NCI-H2227 (cell line): ENCODE results near the gene SNTA1.
"Not testable (repeated sequence)": the region's sequence is repeated elsewhere in the genome, so short reads cannot be mapped to it uniquely, and the experiment has no call there.

Experiments
- DNase-seq: peaks from one replicate; lab custom pipeline; 2025; ENCODE audit not compliant: unreplicated experiment; lab: John Stamatoyannopoulos, UW

SNTA1 gene

DNA sequence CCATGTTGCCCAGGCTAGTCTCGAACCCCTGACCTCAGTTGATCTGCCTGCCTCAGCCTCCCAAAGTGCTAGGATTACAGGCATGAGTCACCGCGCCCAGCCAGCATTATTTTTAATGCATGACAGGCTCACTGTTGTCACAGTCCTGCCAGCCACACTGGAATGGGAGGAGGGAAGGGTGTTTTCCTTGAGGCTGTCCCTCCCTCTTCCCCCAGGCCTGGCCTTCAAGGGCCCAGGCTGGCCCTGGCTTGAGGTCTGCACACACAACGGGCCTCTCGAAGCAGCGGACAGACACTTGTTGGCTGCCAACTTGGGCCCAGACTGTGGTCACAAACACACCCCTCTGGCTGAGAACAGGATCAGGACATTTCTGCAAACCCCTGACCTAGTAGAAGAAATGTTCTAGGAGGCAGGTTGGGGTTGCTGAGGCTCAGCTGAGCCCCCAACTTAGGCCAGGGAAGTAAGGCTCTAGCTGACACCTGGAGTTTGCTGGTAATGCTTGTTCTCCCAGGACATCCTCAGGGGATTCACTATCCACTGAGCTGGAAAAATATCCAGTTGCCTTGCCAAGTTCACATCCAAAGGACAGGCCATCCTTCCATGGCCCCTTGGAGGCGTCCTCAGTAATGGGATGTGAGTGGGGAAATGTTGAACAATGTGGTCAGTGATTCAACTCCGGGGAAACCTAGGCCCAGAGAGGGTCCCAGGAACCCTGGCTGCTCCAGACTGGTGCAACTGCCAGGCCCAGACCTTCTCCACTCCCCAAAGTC lies 9.9 kb downstream of the SNTA1 start:
- DNase-seq, result no peak

DNA sequence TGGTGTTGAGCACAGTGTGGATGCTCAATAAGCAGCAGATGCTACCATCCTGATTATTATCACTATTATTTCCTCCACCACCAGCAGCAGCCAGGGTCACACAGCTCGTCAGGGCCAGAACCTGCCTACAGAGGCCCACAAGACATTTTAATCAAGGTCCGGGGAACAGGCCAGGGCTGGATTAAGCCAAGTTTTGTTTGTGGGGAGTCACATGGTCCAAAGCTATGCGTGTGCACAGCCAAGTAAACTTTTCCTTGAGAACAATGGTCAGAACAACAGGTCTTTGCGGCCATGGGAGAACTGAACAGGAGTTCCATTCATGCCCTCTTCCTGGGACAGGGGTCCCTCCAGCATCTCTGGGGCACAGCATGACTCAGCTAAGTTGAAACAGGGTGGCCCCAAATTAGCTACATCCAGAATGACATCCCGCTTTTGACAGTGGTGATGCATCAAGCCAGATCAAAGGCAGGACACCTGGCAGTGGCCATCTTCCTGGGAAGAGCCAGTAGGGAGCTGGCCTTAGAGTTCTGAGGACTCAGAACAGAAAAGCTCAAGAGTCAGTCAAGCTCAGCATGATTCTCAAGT lies 11.7 kb downstream of the SNTA1 start:
- no peak for DNase-seq

DNA sequence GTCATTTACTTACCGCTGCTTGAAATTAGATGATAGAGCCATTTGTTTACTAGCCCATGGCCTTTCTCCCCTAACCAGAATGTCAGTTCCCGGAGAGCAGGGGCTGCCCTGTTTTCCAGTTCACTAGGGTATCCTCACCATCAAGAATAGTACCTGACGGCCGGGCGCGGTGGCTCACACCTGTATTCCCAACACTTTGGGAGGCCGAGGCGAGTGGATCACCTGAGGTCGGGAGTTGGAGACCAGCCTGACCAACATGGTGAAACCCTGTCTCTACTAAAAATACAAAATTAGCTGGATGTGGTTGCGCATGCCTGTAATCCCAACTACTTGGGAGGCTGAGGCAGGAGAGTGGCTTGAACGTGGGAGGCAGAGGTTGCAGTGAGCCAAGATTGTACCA lies 19.7 kb downstream of the SNTA1 start:
- DNase-seq, result not testable (repeated sequence)

DNA sequence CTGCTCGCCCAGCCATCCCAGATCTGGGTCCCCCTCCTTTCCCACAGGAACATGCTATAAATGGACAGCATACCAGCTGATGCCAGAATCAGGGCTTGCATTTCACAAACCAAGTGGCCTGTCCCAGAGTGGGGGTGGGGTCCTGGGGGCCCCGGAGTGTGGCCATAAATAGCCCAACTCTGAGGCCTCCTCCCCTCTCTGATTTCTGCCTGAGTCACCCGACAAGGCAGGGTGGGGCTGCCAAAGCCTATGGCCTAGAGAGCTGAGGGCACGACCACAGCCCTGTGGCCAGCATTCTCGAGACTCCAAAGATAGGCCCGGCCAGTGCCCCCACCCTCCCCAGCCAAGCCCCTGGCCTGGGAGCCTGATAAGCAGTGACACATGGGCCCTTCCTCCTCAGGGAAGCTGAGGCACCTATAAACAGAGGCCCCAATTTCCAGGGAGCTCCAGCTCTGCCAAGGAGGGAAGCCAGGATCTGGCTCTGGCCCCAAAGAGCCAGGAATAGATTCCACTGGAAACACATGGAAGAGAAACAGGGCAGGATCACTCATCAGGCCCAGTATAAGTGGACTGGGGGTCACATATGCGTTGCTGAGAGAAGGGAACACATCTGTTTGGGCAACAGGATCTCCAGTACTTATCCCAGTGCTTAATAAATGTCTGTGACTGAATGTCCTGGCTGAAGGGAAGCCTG lies 20.3 kb downstream of the SNTA1 start:
- no peak for DNase-seq

DNA sequence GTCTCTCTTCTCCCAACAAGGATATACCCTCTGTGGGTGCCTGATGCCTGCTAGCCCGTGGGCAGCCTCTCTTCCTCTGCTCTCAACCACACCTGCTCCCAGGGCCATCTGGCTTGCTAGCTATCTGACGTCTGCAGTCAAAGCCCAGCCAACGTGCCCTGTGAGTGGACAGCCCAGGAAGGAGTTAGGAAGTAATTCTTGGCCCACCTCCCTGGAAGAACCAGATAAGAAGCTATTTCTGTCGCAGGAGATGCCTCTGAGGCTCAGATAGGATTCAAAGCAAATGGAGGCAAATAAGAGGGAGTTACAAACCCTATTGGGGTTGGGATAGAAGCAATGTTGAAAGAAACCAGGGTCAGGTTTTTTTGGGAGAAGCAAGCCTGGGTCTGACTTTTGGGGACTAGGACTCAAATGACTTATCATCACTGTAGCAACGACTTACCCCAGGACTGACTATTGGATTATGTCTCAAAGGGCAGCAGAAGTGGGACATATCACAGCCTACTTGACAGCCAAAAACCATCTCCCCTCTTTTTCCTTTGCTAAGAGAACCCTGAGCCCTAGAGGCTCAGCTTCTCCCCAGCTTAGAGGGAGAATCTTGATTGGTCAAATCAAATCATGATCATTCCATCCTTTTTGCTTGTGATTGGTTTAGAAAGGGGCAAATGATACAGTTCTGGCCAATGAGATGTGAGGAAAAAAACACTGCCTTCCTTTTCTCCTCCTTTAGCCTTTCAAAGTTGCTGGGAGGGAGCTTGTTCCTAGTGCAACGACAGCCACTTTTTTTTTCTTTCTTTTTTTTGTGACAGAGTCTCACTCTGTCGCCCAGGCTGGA lies 24.2 kb downstream of the SNTA1 start:
- no peak for DNase-seq

DNA sequence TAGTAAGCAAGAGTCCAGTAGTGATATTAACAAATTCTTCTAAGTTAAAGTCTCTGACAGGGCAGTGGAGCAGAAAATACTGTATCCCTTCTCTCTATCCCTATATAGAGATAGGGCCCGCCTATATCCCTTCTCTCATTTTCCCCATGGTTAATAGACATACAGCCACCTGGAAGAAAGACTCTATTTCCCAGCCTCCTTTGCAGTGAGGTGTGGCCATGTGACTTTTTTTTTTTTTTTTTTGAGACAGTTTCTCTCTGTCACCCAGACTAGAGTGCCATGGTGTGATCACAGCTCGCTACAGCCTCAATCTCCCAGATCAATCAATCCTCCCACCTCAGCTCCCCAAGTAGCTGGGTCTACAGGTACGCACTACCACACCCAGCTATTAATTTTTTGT lies 25.5 kb downstream of the SNTA1 start:
- DNase-seq, result no peak

DNA sequence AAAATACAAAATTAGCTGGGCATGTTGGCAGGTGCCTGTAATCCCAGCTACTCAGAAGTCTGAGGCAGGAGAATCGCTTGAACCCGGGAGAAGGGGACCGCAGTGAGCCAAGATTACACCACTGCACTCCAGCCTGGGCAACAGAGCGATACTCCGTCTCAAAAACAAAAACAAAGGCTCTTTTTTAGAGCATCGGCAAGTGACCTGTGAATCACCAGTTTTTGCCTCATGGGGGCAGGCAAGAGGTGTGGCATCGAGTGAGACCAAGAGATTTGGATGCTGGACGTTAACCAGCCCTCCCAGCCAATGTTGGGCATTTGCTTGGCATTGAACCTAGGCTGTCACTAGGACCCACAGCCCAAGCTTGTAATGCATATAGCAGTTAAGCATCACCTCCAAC lies 27.6 kb downstream of the SNTA1 start:
- DNase-seq, result peak; percentile 34

DNA sequence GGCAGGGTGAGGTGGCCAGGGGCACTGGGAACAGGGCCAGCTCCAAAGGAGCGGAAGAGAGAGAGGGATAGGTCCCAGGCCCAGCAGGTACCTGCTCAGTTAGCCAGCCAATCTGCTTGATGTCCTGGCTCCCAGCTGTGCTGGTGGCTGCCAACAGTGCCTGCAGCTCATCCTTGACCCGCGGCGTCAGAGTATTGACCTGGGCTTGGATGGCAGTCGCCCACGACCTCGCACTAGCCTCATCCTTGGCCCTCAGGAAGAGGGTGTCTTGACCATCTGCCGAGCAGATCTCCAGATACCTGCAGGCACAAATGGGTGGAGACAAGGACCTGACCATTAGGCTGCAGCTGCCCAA lies 31.1 kb downstream of the SNTA1 start:
- DNase-seq, result no peak

DNA sequence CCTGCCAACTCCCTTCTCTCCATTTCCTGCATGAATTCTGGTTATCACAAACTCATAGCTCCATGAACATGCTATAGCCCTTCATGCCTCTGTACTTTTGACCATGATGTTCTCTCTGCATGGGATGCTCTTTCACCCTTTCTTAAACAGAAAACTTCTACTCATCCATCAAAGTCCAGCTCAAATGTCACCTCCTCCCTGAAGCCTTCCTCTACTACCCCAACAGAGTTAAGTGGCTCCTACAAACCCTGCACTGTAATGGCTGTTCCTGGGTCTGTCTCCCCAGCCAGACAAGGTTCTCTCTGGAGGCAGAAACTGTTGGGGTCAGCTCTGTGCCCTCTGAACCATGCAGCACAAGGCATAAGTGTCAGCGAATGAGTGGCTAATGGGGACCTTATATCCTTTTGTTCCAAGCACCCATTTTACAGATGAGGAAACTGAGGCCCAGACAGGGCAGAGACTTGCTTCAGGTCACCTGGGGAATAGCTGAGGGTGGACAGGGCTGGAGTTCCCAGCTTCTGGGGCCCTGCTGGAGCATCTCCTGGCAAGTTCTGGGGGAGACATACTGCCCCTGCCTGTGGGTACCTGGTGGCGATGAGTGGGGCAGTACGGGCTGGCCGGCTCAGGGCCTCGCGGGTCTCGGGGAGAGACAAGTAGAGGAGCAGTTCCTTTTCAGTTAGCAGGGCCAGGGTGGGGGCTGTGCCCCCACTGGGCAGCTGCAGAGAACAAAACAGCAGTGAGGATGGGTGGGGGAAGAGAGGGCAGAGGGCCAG lies 31.7 kb downstream of the SNTA1 start:
- DNase-seq, result no peak

DNA sequence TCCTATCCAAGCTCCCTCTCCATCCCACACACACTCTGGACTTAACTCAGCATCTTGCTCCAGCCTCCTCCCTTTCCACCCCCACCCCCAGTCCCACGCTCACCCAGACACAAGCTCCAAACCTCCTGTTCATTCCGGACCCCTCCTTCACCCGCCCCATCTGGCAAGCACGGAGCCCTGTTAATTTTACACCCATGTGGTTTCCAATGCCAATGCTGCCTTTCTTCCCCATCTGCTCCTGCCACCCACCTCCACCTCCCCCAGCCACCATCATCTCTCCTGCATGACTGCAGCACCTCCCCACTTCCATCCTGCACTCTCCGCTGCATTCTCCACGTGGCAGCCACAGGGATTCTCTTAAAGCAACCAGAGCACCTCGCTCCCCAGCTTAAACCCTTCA lies 32.3 kb downstream of the SNTA1 start:
- no peak for DNase-seq

DNA sequence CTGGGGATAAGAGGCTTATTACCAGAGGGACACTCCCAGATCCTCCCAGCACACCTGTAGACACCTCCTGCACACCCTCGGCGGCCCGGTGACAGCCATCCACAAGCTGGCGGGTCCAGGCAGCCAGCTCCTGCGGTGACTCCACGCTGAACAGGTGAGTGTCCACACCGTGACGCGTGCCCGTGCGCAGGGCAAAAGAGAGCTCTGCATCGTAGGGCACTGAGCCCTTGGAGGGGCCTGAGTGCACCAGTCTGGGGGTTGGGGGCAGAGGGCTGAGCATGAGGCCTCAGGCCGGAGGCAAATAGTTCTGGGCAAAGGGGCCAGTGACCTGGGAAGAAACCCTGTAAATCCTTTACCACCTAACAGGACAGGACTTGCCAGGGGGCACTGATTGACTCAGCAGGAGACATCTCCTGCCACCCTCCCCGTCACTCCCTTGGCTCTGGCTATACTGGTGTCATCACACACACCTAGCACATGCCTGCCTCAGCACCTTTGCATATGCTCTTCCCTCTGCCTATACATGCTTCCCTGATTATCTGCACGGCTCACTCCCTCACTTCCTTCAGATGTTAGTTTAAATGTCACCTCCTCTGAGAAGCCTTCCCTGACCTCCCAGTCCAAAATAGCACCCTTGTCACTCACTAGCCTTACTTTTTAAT lies 33.4 kb downstream of the SNTA1 start:
- no peak for DNase-seq

DNA sequence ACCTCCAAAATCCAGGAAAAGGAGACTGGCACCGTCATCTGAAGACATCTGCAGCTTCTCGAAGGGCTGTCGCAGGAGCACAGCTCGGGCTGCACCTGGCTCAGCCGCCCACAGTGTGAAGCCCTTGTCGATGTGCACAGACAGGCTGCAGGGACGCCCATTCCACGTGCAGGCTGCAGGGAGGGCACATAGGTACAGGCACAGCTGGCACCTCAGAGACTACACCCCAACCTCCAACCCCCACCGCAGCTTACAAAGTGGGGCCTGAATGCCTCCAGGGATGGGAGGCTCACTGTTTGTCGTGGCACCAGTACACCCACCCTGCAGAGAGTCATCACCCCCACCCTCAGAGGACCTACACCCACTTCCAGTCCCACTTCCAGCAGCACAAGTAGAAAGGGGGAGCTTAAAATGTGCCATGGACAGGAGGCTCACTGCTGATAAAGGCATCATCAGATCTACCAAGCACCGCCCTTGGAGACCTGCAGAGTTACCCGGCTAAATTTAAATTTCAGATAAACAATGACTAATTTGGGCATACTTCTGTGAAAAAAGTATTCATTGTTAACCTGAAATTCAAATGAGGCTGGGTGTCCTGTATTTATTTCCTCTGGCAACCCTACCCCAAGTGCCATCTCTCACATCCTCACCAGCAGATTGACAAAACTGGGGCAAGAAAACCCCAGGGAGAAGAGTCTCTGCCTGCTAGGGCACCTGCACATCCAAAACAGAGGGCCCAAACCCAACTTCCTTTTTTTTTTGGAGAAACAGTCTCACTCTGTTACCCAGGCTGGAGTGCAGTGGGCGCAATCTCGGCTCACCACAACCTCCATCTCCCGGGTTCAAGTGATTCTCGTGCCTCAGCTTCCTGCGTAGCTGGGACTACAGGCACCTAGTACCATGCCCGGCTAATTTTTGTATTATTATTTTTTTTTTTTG lies 34.6 kb downstream of the SNTA1 start:
- no peak for DNase-seq

DNA sequence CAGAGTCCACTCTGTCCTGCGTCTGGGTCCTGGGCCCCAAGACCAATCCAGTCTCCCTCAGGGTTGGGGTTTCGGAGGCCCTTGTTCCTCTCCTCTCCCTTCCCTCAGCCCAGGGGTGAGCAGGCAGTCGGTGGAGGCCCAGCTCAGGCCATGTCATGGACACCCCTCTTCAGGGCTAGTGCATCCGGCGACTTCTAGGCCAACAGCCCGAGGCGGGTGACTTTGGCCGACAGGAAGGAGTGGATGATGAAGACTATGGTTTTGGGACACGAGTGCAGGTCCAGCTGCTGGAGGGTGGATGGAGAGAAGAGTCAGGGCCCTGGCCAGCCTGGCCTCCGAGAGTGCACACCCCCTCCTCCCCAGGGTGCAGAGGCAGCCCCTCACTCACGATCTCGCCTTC lies 35.2 kb downstream of the SNTA1 start:
- no peak for DNase-seq

DNA sequence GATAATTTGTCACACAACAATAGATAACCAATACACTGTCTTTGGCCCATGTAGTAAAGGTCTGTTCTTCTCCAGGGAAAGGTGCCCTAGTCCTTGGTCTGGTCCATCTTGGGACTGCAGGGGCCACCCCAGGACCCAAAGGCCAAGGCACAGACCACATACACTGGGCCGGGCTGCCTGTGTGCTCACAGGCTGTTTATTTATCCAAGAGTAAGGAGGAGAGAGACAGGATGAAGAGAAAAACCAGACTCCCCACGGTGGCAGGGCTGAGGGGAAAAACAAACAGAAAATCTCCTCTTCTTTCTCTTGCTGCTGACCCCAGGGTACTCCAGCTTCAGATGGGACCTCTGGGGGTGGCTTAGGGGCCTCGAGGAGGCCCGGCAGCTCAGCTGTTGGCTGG lies 35.8 kb downstream of the SNTA1 start:
- no peak for DNase-seq

DNA sequence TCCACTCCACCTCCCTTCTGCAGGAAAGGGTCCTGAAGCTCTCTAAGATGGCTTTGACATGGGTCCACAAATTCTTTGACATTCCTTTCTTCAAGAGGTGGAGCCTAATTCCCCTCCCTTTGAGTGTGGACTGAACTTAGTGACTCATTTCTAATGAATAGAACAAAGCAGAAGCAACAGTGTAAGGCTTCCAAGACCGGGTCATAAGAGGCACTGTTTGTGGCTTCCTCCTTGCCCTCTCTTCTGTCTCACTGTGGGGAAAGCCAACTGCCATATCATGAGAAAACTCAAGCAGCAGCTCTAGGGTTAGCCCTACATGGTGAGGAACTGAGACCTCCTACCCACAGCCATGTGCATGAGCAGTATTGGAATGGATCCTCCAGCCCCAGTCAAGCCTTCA lies 36.3 kb downstream of the SNTA1 start:
- no peak for DNase-seq

DNA sequence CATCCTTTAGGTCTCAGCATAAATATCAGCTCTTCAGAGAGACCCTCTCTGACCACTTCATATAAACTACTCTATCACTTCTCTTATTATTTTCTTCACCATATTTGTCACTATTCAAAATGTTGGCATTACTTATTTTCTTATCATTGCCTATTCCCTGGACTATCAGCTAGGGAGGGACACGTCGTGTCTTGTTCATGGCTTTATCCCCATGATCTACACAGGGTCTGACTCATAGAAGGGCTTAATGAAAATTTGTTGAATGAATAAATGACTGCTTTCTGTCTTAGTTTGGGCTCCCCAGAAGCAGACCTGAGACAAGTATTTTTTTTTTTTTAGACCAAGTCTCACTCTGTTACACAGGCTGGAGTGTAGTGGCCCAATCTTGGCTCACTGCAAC lies 39.3 kb downstream of the SNTA1 start:
- DNase-seq, result no peak

DNA sequence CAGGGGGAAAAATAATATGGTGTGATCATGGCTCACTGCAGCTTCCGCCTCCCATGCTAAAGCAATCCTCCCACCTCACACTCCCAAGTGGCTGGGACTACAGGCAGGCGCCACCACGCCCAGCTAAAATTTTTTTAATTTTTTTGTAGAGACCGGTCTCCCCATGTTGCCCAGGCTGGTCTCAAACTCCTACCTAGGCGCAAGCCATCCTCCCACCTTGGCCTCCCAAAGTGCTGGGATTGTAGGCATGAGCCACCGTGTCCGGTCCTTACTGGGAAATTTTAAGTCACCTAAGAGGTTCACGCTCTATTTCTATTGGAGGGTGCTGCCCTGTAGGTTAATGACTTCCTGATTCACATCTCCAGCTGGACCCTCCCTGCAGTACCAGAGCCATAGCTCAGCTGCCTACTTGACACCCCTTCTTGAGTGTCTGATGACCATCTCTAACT lies 41.6 kb downstream of the SNTA1 start:
- DNase-seq, result no peak

DNA sequence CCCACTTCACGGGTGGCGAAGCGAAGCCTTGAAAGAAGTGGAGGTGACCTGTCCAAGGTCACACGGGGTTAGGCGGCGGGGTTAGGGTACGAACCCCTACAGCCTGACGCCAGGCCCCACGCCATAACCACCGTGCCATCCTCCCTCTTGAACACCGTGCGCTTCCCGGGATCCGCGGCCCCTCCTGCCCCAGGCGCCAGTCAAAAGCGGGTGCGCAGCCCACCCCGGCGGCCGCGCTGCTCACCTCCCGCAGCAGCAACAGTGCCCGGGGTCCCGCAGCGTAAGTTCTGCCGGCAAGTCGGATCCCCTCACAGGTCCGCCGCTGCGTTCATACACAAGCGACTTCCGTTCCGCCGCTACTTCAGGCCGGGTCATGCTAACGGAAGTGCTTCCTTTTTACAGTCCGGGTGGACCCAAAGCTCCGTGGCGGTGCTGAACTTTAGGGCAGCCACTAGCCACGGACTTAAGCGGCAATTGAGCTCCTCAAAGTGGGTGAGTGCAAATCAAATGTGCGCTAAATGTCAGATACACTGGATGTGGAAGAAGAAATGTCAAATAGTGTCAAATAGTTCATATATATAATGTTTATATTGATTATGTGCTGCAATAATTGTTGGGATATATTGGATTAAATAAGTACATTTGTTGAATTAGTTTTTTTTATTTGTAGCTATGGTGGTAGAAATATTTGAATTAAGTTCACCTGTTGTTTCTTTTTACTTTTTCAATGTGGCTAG lies 42.2 kb downstream of the SNTA1 start, which contains the start of gene CDK5RAP1:
Gene CDK5RAP1, minus strand, starts transcription at position 336 of the 737 bp plus-strand sequence. CDS start 4,455 bp downstream, outside the sequence.
- DNase-seq, result peak; percentile 95
